ENCODE data around the gene IGSF3.

Gene IGSF3

DNA sequence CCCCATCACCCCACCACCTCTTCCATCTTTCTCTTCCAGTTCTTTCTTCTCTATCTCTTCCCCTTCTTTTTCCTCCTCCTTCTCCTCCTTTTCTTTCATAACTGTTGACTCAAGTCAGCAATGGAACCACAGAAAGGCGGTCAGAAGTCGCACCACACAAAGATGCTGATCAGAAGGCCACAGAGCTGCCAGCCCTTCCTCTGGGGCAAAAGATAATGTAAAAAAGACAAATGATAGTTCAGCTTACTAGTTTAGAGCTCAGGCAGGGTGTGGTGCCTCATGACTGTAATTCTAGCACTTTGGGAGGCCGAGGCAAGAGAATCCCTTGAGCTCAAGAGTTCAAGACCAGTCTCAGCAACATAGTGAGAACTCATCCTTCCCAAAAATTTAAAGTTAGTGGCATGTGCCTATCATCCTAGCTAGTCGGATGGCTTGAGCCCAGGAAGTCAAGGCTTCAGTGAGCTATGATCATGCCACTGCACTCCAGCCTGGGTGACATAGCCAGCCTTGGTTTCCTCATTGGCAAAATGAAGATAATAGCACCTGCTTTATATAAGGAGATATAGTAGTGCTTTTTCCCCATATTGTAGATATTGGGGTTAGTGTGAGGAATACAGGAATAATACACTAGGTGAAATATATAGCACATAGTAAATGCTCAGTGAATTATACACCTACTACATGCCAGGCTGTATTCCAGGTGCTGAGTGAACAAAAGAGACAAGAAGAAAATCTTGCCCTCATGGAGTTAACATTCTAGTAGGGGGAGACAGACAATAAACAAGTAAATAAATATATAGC is 12.5 kb upstream of the IGSF3 start:
- Histone ChIP-seq H3K27ac (no peak overlapping the region), H3K27me3 (replicated peaks) (peaks cover 4% of the 10 kb centered on the region), H3K4me3 (ENCODE audit: low read depth, low read length) (no peak overlapping the region), H3K36me3 (replicated peaks) (no peaks in the 10 kb centered on the region)
- in situ Hi-C loops (cut with HindIII; ENCODE audit: low pct_ligation_motif_present, low sequenced_read_pairs), result no loop called here
- DNase-seq, result no peak
- TF ChIP-seq, protein P1, sequence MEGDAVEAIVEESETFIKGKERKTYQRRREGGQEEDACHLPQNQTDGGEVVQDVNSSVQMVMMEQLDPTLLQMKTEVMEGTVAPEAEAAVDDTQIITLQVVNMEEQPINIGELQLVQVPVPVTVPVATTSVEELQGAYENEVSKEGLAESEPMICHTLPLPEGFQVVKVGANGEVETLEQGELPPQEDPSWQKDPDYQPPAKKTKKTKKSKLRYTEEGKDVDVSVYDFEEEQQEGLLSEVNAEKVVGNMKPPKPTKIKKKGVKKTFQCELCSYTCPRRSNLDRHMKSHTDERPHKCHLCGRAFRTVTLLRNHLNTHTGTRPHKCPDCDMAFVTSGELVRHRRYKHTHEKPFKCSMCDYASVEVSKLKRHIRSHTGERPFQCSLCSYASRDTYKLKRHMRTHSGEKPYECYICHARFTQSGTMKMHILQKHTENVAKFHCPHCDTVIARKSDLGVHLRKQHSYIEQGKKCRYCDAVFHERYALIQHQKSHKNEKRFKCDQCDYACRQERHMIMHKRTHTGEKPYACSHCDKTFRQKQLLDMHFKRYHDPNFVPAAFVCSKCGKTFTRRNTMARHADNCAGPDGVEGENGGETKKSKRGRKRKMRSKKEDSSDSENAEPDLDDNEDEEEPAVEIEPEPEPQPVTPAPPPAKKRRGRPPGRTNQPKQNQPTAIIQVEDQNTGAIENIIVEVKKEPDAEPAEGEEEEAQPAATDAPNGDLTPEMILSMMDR (IDR thresholded peaks at IDR 0.05; ENCODE audit: low read depth, low read length, missing control alignments), result no peak

DNA sequence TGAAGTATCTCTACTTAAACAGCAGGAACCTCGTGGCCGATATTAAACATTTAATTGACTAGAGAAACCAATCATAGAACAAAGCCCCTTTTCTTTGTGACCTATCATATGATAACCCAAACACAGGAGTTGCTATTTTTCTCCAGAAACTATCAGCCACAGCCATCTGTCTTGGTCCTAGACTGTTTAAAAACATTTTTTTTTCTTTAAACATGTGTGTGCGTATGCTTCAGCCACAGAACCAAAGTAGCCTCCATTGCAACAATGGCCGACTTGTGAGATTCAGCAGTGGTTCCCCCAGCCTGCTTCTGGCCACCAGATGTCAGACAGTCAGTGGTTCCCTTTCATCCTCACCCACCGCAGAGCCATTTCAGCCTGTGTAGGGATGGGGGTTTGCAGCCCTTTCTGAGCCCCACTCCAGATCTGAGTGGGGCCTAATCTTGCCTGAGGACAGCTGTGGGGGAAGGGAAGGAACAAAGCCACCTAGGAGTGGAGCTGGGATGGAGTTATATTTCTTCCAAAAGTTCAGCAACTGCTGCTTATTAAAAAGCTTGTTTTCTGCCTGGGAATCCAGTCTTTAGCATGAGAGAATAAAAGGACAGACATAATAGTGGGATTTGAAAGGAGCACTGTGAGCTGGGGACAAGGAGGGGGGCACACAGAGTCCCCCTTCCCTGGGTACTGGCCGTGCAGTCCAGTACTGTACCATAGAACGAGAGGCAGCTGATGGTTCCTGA is 11.7 kb upstream of the IGSF3 start:
- no peaks in the 10 kb centered on the region for H3K36me3 ChIP-seq (replicated peaks)
- no peak overlapping the region for H3K27ac ChIP-seq
- H3K27me3 ChIP-seq (replicated peaks), result peaks cover 4% of the 10 kb centered on the region
- H3K4me3 ChIP-seq (ENCODE audit: low read depth, low read length), result no peak overlapping the region
- DNase-seq, result no peak
- in situ Hi-C loops (cut with HindIII; ENCODE audit: low pct_ligation_motif_present, low sequenced_read_pairs), result no loop called here
- TF ChIP-seq, protein P1 (IDR thresholded peaks at IDR 0.05; ENCODE audit: low read depth, low read length, missing control alignments), result peak; percentile 33

DNA sequence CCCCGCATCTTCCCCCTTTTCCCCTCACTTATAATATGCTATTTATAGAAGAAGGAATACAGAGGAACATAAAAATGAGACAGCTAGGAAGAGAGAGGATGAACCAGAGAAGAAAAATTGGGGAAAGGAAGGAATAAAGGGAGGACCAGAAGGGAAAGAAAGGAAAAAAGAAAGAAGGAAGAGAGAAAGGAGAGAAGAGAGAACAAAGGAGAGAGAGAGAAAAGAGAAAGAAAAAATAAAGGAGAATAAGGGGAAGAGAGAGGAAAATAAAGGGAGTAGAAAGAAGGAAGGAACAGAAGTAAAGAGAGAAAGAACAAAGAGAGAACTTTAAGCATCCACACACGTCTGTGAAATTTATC is 11.2 kb upstream of the IGSF3 start:
- peaks cover 4% of the 10 kb centered on the region for H3K27me3 ChIP-seq (replicated peaks)
- no peak overlapping the region for H3K27ac ChIP-seq
- H3K4me3 ChIP-seq (ENCODE audit: low read depth, low read length), result no peak overlapping the region
- in situ Hi-C loops (cut with HindIII; ENCODE audit: low pct_ligation_motif_present, low sequenced_read_pairs), result no loop called here
- no peaks in the 10 kb centered on the region for H3K36me3 ChIP-seq (replicated peaks)
- TF ChIP-seq, protein P1 (IDR thresholded peaks at IDR 0.05; ENCODE audit: low read depth, low read length, missing control alignments), result no peak
- no peak for DNase-seq

DNA sequence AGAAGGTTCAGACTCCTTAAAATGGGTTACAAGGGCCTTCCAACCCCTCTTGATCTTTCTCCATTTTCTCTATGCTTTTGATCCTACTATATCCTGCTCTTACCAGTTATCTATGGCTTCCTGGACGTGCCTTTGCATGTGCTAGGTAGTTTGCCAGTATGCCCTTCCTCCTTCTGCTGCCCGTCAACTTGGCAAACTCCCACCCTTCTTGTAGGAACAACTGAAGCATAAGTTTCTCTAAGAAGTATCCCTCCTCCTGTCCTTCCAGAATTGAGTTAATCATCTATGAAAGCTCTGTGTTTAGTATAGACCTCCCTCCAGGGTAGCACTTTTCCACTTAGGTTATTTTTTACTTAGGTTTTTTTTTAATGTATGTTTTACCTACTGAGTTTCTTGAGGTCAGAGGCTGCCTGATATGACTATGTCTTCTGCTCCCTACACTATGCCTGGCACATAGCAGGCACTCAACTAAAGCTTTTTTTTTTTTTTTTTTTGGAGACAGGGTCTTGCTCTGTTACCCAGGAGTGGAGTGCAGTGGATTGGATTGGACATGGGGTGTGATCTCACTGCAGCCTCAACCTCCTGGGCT is 10.0 kb upstream of the IGSF3 start:
- no peak overlapping the region for H3K27ac ChIP-seq
- in situ Hi-C loops (cut with HindIII; ENCODE audit: low pct_ligation_motif_present, low sequenced_read_pairs), result no loop called here
- TF ChIP-seq, protein P1 (IDR thresholded peaks at IDR 0.05; ENCODE audit: low read depth, low read length, missing control alignments), result no peak
- H3K36me3 ChIP-seq (replicated peaks), result no peaks in the 10 kb centered on the region
- H3K4me3 ChIP-seq (ENCODE audit: low read depth, low read length), result no peak overlapping the region
- H3K27me3 ChIP-seq (replicated peaks), result peaks cover 4% of the 10 kb centered on the region
- DNase-seq, result no peak

GRCh38 chr1:116676291-116676690 is 8.8 kb upstream of the IGSF3 start:
- in situ Hi-C loops (cut with HindIII; ENCODE audit: low pct_ligation_motif_present, low sequenced_read_pairs), result no loop called here
- TF ChIP-seq, protein P1 (IDR thresholded peaks at IDR 0.05; ENCODE audit: low read depth, low read length, missing control alignments), result no peak
- Histone ChIP-seq H3K27ac (no peak overlapping the region), H3K36me3 (replicated peaks) (no peaks in the 10 kb centered on the region), H3K4me3 (ENCODE audit: low read depth, low read length) (no peak overlapping the region), H3K27me3 (replicated peaks) (peaks cover 4% of the 10 kb centered on the region)
- no peak for DNase-seq

Measured in brain microvascular endothelial cell (primary cell).